ENCODE results near the gene LRRC14B.
"Not testable (repeated sequence)": the region's sequence is repeated elsewhere in the genome, so short reads cannot be mapped to it uniquely, and the experiment has no call there.

The LRRC14B gene

GRCh38 chr5:219991-220390 lies 28.7 kb downstream of the LRRC14B start:
- H3K27ac ChIP-seq, result no peak overlapping the region
- H3K4me3 ChIP-seq (ENCODE audit: low read depth, low read length), result no peak overlapping the region
- no peak for DNase-seq
- no peaks in the 10 kb centered on the region for H3K27me3 ChIP-seq (ENCODE audit: insufficient read depth, low read depth, severe bottlenecking)
- TF ChIP-seq CTCF (IDR thresholded peaks at IDR 0.05; ENCODE audit: low read depth, low read length), result no peak
- peaks cover 22% of the 10 kb centered on the region for H3K36me3 ChIP-seq
- no peaks in the 10 kb centered on the region for H3K9me3 ChIP-seq (ENCODE audit: severe bottlenecking)

GRCh38 chr5:222951-223715 lies 31.8 kb downstream of the LRRC14B start:
- DNase-seq; H3K27ac ChIP-seq; H3K9me3 ChIP-seq (ENCODE audit: severe bottlenecking); H3K27me3 ChIP-seq (ENCODE audit: insufficient read depth, low read depth, severe bottlenecking); H3K4me3 ChIP-seq (ENCODE audit: low read depth, low read length): not testable (repeated sequence)
- H3K36me3 ChIP-seq, result peaks cover 47% of the 10 kb centered on the region

GRCh38 chr5:223791-224190 lies 32.5 kb downstream of the LRRC14B start:
- no peak for TF ChIP-seq CTCF (IDR thresholded peaks at IDR 0.05; ENCODE audit: low read depth, low read length)
- H3K4me3 ChIP-seq (ENCODE audit: low read depth, low read length), result no peak overlapping the region

GRCh38 chr5:225334-225733 lies 34.0 kb downstream of the LRRC14B start:
- DNase-seq, result no peak
- Histone ChIP-seq H3K36me3 (peaks cover 61% of the 10 kb centered on the region), H3K4me3 (ENCODE audit: low read depth, low read length) (no peak overlapping the region), H3K27me3 (ENCODE audit: insufficient read depth, low read depth, severe bottlenecking) (no peaks in the 10 kb centered on the region), H3K9me3 (ENCODE audit: severe bottlenecking) (no peaks in the 10 kb centered on the region), H3K27ac (no peak overlapping the region)
- TF ChIP-seq CTCF (IDR thresholded peaks at IDR 0.05; ENCODE audit: low read depth, low read length), result no peak

More at GRCh38 chr5:223791-224190, 32.5 kb downstream of the LRRC14B start:
- Histone ChIP-seq H3K36me3 (peaks cover 54% of the 10 kb centered on the region), H3K9me3 (ENCODE audit: severe bottlenecking) (no peaks in the 10 kb centered on the region), H3K27me3 (ENCODE audit: insufficient read depth, low read depth, severe bottlenecking) (no peaks in the 10 kb centered on the region), H3K27ac (no peak overlapping the region)
- no peak for DNase-seq

- not testable (repeated sequence) for H3K27ac ChIP-seq; H3K27me3 ChIP-seq (ENCODE audit: insufficient read depth, low read depth, severe bottlenecking); H3K4me3 ChIP-seq (ENCODE audit: low read depth, low read length); H3K9me3 ChIP-seq (ENCODE audit: severe bottlenecking); DNase-seq
- peaks cover 68% of the 10 kb centered on the region for H3K36me3 ChIP-seq
Measured at GRCh38 chr5:227375-227774, 36.1 kb downstream of the LRRC14B start.

GRCh38 chr5:228886-229285 lies 37.6 kb downstream of the LRRC14B start:
- no peak overlapping the region for H3K4me3 ChIP-seq (ENCODE audit: low read depth, low read length)
- no peaks in the 10 kb centered on the region for H3K9me3 ChIP-seq (ENCODE audit: severe bottlenecking)
- H3K27ac ChIP-seq, result no peak overlapping the region
- no peak for TF ChIP-seq CTCF (IDR thresholded peaks at IDR 0.05; ENCODE audit: low read depth, low read length)
- peaks cover 72% of the 10 kb centered on the region for H3K36me3 ChIP-seq
- no peaks in the 10 kb centered on the region for H3K27me3 ChIP-seq (ENCODE audit: insufficient read depth, low read depth, severe bottlenecking)
- DNase-seq, result no peak

- Histone ChIP-seq H3K36me3 (peaks cover 72% of the 10 kb centered on the region), H3K27ac (no peak overlapping the region), H3K4me3 (ENCODE audit: low read depth, low read length) (no peak overlapping the region), H3K9me3 (ENCODE audit: severe bottlenecking) (no peaks in the 10 kb centered on the region), H3K27me3 (ENCODE audit: insufficient read depth, low read depth, severe bottlenecking) (no peaks in the 10 kb centered on the region)
- no peak for DNase-seq
- no peak for TF ChIP-seq CTCF (IDR thresholded peaks at IDR 0.05; ENCODE audit: low read depth, low read length)
Measured at GRCh38 chr5:230711-231110, 39.4 kb downstream of the LRRC14B start.
